CD4-positive, alpha-beta T cell treated with Interleukin-12 subunit alpha and Interleukin-12 subunit beta, for 1 hour (primary cell): ENCODE data around the gene PRKAB2.
"Not testable (repeated sequence)": the region's sequence is repeated elsewhere in the genome, so short reads cannot be mapped to it uniquely, and the experiment has no call there.

Experiments used
- DNase-seq: peaks from one replicate; pipeline ENCODE4 v3.0.0-alpha.2; 2020

The PRKAB2 gene, protein sequence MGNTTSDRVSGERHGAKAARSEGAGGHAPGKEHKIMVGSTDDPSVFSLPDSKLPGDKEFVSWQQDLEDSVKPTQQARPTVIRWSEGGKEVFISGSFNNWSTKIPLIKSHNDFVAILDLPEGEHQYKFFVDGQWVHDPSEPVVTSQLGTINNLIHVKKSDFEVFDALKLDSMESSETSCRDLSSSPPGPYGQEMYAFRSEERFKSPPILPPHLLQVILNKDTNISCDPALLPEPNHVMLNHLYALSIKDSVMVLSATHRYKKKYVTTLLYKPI

DNA sequence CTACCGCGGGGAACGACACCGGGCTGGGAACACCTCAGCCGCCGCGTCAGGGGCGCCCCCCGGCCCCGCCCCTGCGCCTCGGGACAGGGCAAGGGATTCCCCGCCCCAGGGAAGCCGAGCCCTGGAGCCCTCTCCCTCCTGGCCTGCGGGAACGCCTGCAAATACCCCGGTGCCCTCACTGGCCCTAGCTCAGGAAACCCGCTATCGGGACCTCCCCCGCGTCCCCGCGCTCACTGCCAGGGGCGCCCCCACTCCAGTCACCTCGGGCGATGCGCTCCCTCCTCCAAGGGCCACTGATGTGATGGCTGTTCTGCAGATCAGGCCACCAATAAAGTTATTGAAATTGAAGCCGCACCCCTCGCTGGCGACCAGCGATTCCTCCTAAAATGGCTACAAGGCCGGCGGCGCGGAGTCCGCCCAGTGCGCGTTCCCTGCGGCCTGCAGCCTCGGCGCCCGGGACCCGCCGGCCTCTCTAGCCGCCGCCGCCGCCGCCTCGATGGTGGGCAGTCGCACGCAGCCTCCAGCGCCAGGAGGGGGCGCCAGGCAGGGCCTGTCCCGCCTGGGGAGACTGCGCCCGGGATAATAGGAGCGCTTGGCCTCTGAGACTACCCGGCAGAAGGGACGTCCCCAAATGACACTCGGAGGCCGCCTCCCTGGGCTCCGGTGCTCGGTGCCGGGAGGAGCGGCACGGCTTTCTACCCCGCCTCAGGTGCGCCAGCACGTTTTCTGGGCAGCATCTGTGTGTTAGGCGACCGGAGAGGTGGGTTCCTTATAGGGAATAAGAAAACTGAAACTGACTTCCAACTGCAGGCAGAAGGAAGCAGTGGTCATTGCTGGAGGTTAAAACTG lies at the start of gene PRKAB2:
TSS of gene PRKAB2 (minus strand) at position 303 of the 849 bp plus-strand sequence. CDS start 326 bp downstream, outside the sequence.
- peak; percentile 93 for DNase-seq

DNA sequence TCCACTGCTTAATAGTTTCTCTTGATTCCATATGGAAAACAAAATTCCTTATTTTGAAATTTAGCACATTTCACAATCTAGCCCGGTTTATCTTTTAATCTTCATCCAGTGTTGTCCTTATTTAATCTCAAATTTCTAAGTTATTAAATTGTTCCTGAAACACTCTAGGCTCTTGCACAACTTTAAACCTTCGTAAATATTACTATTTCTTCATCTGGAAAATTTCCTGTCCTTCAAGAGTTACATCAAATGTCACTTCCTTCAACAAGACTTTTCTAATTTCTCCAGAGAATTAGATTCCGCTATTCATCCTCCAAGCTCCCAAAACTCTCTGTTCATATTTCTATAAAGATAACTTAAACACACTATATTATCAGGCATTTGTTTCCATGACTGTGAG lies 46.3 kb upstream of the PRKAB2 start:
- no peak for DNase-seq

DNA sequence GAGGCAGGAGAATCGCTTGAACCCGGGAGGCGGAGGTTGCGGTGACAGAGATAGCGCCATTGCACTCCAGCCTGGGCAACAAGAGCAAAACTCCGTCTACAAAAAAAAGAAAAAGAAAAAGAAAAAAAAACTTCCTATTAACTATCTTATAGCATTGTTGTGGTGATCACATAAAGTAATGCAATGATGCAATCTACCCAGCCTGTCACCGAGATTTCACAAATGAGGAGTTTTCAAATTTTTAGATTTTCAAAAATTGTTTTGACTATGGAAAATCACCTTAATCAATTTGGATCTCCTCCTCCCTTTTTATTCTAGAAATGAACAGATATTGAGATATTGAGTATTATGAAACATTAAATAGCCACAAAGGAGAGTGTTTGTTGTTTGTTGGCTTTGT lies 44.9 kb upstream of the PRKAB2 start:
- no peak for DNase-seq

DNA sequence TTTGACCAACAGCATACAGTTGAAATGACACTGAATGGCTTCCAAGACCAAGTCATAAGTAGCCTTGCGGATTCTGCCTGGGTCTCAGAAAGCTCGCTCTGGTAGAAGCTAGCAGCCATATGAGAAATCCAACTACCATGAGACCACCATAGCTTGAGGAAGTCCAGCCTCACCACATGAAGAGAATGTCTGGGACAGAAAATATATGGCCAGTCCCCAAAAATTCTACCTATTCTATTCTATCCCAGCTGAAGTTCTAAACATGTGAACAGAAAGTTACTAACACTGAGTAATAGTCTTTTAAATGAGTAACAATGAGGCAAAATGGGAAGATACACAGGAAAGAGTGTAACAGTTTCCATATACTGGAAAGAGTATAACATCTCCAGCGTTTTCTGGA lies 43.9 kb upstream of the PRKAB2 start:
- DNase-seq, result no peak

DNA sequence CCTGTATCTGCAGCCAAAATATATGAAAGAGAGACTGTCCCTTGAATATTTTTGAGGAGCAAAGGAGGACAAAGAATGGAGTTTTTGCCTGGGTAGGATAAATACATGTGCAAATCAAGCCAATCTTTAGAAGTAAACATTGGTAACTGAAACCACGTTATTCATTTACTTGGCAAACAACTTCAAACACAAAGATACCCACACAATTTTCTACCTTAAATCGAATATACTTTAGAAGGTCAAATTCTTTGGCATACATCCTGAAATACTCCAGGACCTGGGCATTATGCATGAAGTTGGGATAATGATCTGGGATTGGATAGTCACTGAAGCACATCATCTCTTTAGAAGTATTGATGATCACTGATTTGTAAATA lies 43.3 kb upstream of the PRKAB2 start:
- DNase-seq, result no peak

DNA sequence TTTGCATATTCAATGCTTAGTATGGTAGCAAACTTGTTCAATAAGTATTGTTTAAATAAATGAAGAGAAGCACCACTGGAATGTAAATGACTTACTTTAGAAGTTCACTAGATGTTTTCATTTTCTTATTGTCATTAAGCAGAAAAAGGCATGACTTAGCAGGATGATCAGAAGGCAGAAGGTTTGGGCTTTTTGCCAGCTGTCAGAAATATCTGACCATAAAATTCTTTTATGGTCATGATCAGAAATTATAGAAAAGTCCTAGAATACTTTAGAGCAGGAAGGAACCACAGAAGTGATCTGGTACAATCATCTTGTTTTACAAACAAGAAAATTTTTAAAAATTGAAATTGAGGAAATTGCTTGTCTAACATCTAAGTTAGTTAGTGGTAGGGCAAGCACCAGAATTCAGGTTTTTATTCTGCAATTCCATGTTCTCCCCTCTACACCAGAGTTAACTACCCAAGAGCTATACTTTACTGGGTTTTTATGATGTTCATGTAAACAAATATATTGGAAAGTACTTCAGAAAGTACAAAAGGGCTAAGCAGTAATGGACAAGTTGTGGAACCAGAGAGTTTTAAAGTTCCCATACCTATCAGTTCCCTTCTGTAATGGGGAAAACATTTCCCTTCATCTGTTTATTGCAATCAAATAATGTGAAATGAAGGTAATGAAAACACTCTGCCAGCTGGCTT lies 42.7 kb upstream of the PRKAB2 start:
- DNase-seq, result no peak

DNA sequence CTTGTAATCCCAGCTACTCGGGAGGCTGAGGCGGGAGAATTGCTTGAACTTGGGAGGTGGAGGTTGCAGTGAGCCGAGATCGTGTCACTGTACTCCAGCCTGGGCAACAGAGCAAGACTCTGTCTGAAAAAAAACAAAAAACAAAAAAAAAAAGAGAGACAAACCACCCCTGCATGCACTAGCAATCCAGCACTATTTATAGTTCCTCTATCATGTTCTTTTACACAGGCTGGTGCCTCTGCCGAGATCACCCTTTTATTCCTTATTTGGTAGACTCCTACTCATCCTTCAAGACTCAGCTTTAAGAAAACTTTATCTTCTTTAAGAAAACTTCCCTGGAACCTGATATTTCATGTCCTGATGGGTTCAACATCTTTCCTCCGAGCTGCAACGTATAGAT lies 42.1 kb upstream of the PRKAB2 start:
- no peak for DNase-seq

DNA sequence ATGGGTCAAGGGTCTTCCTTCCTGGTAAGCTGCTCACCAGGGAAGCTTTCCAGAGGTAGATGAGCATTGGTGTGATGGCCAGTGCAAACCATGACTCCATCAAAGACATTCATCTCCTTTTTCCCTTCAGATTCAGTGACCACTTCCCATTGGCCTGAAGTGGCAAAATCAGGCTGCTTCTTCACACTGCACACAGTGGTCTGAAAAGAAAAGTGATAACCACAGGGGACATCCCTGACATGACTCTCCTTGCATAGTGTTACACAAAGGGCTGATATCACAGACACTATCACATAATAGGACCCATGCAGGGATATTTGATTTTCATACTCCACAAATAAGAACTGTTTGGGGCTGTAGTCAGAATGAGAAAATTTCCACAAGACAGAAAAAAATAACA lies 41.0 kb upstream of the PRKAB2 start:
- DNase-seq, result no peak

GRCh38 chr1:147211577-147211976 lies 39.3 kb upstream of the PRKAB2 start:
- no peak for DNase-seq

DNA sequence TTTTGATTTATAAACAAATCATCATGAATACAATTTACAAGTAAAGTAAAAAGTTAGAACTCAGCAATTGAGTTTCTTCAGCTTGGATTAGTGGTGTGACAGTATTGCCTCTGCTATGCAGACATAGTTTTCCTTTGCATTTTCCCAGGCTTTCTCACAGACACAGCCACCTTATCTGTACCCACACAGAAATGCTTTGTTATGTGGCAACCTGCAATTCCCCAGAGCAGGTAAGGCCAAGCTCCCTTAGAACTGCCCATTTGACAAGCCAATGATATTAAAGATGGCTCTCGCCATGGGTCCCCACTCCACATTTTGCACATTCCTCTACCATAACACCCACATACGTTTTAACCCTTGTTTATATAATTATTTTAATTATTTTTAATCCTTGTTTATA lies 38.7 kb upstream of the PRKAB2 start:
- no peak for DNase-seq

DNA sequence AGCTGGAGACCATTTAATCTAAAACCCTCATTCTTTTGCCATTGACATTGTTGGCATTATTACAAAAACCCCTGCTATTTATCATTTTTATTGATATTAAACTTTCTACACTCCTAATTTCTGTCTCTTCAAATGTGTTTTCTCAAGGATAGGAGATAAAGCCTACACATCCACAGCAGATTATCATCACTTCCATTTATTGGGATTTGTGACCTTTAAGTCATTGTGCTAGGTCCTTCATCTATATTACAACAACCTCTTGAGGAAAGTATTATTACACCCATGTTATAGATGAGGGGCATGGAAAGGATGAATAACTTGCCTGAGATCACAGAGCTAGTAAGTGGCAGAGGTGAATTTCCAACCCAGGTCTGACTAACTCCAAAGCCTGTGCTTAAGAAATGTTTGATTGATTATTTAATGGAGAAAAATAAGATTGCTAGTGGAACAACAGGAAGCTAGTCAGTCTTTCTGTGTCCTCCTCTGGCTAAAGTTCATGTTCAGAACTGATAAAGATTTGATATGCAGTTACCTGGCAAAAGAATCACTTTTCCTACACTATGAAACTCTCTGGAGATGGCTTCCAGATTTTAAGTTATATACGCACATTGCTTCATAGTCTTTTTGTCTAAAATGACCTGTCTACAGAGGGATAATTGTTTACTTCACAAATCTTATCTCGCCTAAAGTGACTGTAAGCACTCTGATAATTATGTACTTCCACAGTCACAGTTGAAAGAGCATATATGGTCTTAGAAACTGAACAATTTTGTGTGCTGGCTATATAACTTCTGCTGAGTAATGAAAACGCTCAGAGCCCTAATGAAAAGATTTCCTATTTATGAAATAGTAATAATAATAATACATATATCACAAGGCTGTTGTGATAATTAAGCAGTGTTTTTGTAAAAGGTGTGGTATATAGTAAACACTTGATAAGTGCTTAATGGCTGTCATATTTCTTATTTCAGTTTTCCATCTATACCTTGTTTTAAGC lies 37.9 kb upstream of the PRKAB2 start:
- DNase-seq, result no peak

DNA sequence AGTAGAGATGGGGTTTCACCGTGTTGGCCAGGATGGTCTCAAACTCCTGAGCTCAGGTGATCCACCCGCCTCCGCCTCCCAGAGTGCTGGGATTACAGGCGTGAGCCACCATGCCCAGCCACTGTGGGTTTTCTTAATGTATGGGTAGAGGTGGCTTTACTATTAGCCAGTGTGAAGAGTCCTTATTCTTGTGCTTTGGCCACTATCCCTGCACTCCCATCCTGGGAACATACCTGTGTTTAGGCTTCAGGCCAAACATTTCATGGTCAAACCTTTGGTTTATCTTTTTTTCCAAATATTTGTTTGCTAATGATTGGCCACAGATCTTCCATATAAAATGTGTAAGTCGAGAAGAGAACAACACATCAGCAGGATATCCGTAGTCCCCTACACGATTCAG lies 36.3 kb upstream of the PRKAB2 start:
- DNase-seq, result no peak

DNA sequence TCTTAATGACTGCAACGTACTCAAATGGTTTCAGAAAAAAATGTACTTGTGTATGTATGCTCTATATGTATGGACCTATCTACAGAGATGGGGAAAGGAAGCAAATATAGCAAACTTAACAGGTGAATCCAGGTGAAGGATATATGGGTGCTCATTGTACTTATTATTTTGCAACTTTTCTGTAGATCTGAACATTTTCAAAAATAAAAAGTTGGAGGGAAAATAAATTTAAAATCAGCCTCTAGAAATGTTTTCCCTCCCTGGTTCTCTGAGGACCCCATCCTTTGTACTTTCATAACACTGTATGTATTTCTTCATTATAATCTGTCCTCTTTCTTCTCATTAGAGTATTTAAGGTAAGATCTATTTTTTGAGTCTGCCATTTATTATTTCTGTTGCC lies 34.9 kb upstream of the PRKAB2 start:
- no peak for DNase-seq

DNA sequence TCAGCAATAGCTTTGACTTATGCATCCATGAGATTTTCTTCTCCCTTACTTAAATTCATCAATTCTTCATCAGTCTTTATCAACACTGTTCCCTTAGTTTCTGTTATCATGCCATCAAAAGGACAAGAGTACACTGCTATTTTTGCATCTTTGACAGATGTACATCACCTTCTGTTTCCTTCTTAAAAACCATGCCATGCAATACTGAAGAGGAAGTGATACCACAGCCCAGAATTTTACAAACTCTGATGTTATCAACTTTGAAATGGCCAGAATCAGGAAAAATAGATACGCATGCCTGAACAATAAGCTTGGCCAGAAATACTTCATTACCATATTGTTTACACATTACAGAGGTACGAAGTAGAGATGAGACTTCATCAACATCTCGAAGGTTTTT lies 31.8 kb upstream of the PRKAB2 start:
- no peak for DNase-seq

DNA sequence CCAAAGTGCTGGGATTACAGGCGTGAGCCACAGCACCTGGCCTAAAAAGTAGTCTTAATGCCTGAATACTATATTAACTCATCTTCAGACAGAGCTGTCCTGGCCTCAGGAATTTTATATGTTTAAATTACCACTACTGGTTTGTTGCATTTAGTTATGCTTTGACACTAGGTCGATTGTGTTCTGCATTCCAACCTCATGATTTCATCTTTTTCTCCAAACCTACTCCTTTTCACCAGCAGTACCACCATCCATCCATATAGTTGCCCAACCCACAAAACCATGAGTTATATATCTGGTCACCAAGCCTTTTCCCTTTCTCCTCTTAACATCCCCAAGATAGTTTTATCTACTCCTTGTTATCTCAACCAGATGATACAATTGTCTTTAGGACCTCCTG lies 30.3 kb upstream of the PRKAB2 start:
- no peak for DNase-seq

DNA sequence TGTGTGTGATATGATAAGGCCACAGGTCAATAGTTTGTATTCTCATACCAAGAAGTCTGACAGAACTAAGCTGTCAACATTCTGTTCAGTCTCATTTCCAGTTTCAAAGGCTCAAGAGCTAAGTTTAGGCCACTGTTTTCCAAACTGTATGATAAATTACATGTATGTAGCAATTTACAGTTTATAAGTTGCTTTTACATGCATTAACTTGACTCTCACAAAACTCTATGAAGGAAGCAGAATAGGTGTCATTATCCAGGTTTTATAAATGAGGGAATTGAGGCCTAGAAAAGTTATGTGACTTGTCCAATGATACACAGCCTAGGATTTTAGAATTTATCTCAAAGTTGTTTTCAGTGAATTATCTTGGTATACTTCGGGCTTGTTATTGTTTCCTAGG lies 29.5 kb upstream of the PRKAB2 start:
- no peak for DNase-seq

- DNase-seq, result no peak
Observed at GRCh38 chr1:147201276-147201675, 29.0 kb upstream of the PRKAB2 start.

- not testable (repeated sequence) for DNase-seq
Observed at GRCh38 chr1:147197324-147197723, 25.1 kb upstream of the PRKAB2 start.

- no peak for DNase-seq
Observed at GRCh38 chr1:147189514-147189913, 17.2 kb upstream of the PRKAB2 start.

- no peak for DNase-seq
Observed at GRCh38 chr1:147185432-147185831, 13.2 kb upstream of the PRKAB2 start.

- DNase-seq, result no peak
Observed at GRCh38 chr1:147177611-147178380, 5.5 kb upstream of the PRKAB2 start.
